Suprapubic skin (tissue), 4 donors: Measurements from ENCODE around the gene COLEC11.

Source experiments
- CTCF ChIP-seq, 2 donors: fragments of 200-600 bp in 1 of 2; fragments of 450-650 bp in 1 of 2; sonication (generic) in 1 of 2; IDR thresholded peaks; one replicate each; pipeline ENCODE4 v1.5.1; 2016 to 2019; ENCODE audit warnings: antibody characterized with exemption in 2 of 2, mild to moderate bottlenecking in 1 of 2, moderate library complexity in 1 of 2
- EP300 ChIP-seq: sonication (generic); formaldehyde crosslinking; IDR thresholded peaks from one replicate; pipeline ENCODE4 v1.6.1; 2017; ENCODE audit warnings: antibody characterized with exemption
- POLR2AphosphoS5 ChIP-seq, 3 donors: sonication (generic); formaldehyde crosslinking; IDR thresholded peaks; one replicate each; pipeline ENCODE4 v1.6.1; 2017; ENCODE audit warnings: antibody characterized with exemption in 3 of 3

GRCh38 chr2:3608373-3609278 lies 13.7 kb downstream of the COLEC11 start:
- TF ChIP-seq CTCF (IDR thresholded peaks at IDR 0.05): no peak
- TF ChIP-seq POLR2AphosphoS5 (IDR thresholded peaks at IDR 0.05): no peak
- no peak for TF ChIP-seq EP300
